ENCODE results near the gene NDUFV2.

NDUFV2 gene

DNA sequence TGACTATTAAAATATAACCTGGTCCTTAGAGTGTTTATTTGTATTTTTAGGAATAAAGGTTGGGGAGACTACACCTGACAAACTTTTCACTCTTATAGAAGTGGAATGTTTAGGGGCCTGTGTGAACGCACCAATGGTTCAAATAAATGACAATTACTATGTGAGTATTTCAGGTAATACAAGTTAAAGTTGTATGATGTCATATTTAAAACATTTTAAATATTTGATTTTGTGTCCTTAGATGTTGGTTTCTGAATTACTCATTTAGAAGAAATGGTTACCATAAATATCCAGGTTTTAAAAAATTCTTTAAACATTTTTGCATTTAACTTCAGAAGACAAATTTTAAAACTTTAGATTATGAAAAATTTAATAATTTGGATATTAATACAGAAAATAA is 22.3 kb downstream of the NDUFV2 start:
- no peak for TF ChIP-seq POLR2AphosphoS5 (IDR thresholded peaks at IDR 0.05; ENCODE audit: low read depth, low read length)
- TF ChIP-seq, protein P1, sequence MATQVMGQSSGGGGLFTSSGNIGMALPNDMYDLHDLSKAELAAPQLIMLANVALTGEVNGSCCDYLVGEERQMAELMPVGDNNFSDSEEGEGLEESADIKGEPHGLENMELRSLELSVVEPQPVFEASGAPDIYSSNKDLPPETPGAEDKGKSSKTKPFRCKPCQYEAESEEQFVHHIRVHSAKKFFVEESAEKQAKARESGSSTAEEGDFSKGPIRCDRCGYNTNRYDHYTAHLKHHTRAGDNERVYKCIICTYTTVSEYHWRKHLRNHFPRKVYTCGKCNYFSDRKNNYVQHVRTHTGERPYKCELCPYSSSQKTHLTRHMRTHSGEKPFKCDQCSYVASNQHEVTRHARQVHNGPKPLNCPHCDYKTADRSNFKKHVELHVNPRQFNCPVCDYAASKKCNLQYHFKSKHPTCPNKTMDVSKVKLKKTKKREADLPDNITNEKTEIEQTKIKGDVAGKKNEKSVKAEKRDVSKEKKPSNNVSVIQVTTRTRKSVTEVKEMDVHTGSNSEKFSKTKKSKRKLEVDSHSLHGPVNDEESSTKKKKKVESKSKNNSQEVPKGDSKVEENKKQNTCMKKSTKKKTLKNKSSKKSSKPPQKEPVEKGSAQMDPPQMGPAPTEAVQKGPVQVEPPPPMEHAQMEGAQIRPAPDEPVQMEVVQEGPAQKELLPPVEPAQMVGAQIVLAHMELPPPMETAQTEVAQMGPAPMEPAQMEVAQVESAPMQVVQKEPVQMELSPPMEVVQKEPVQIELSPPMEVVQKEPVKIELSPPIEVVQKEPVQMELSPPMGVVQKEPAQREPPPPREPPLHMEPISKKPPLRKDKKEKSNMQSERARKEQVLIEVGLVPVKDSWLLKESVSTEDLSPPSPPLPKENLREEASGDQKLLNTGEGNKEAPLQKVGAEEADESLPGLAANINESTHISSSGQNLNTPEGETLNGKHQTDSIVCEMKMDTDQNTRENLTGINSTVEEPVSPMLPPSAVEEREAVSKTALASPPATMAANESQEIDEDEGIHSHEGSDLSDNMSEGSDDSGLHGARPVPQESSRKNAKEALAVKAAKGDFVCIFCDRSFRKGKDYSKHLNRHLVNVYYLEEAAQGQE (IDR thresholded peaks at IDR 0.05; ENCODE audit: insufficient read depth in 1 of 2, low read depth in 2 of 2, low read length in 2 of 2): no peak
- no peak for TF ChIP-seq FOXP2 (optimal IDR thresholded peaks at IDR 0.05; ENCODE audit: borderline replicate concordance, extremely low read depth, extremely low read length, insufficient read depth)
- no peak for TF ChIP-seq SIN3A (IDR thresholded peaks at IDR 0.05; ENCODE audit: borderline replicate concordance, insufficient read depth, low read length)

DNA sequence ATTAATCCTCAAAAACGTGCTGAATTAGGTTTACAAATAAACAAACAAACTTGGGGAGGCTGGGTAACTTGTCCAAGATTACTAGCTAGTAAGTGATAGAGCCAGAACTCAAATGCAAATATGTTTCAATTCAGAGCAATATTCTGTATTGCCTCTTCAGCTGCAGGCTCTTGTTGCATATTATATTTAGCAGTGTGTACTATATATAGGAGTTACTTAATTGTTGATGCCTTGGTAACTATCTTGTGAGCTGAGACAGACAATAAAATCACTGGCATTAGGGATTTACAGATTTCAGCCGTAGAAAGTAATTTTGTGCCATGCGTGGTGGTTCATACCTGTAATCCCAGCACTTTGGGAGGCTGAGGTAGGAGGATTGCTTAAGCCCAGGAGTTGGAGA is 23.8 kb downstream of the NDUFV2 start:
- TF ChIP-seq SIN3A (IDR thresholded peaks at IDR 0.05; ENCODE audit: borderline replicate concordance, insufficient read depth, low read length): no peak
- TF ChIP-seq TAF1 (IDR thresholded peaks at IDR 0.05; ENCODE audit: borderline replicate concordance, insufficient read depth, low read length): no peak
- TF ChIP-seq, protein P1 (IDR thresholded peaks at IDR 0.05; ENCODE audit: insufficient read depth in 1 of 2, low read depth in 2 of 2, low read length in 2 of 2): no peak
- no peak for TF ChIP-seq FOXP2 (optimal IDR thresholded peaks at IDR 0.05; ENCODE audit: borderline replicate concordance, extremely low read depth, extremely low read length, insufficient read depth)
- no peak for TF ChIP-seq POLR2AphosphoS5 (IDR thresholded peaks at IDR 0.05; ENCODE audit: low read depth, low read length)

DNA sequence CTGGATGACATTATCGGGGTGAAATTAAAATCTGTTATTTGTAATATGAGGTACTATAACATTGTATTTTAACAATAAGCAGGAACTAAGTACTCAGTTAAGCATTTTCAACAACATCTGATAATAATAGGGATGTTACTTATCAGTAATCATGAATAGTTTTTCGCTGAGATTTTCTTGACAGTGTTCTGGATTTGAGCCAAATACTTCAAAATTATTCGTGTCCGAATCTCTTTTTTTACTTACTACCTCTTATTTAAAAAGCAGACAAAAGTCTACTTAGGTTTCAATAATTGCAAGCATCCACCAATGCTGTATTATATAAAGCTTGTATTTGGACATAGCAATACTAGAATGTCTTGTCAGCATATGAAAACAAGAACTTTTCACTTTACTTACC is 27.7 kb downstream of the NDUFV2 start:
- TF ChIP-seq, protein P1 (IDR thresholded peaks at IDR 0.05; ENCODE audit: insufficient read depth in 1 of 2, low read depth in 2 of 2, low read length in 2 of 2): no peak
- TF ChIP-seq POLR2AphosphoS5 (IDR thresholded peaks at IDR 0.05; ENCODE audit: low read depth, low read length): no peak
- TF ChIP-seq TAF1 (IDR thresholded peaks at IDR 0.05; ENCODE audit: borderline replicate concordance, insufficient read depth, low read length): no peak
- no peak for TF ChIP-seq SIN3A (IDR thresholded peaks at IDR 0.05; ENCODE audit: borderline replicate concordance, insufficient read depth, low read length)
- TF ChIP-seq FOXP2 (optimal IDR thresholded peaks at IDR 0.05; ENCODE audit: borderline replicate concordance, extremely low read depth, extremely low read length, insufficient read depth): no peak

DNA sequence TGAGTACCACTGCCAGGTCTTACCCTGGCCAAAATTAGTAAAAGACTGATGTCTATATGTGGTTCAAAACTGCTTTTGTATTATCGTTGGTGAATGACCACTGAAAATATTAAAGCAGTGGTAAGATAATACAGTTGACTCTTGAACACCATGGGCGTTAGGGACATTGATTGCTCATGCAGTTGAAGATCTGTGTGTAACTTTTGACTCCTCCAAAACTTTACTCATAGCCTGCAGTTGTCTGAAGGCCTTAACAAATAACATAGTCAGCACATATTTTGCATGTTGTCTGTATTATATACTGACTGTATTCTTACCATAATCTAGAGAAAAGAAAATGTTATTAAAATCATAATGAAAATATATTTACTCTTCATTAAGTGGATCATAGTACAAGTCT is 28.3 kb downstream of the NDUFV2 start:
- no peak for TF ChIP-seq TAF1 (IDR thresholded peaks at IDR 0.05; ENCODE audit: borderline replicate concordance, insufficient read depth, low read length)
- TF ChIP-seq FOXP2 (optimal IDR thresholded peaks at IDR 0.05; ENCODE audit: borderline replicate concordance, extremely low read depth, extremely low read length, insufficient read depth): no peak
- no peak for TF ChIP-seq POLR2AphosphoS5 (IDR thresholded peaks at IDR 0.05; ENCODE audit: low read depth, low read length)
- TF ChIP-seq, protein P1 (IDR thresholded peaks at IDR 0.05; ENCODE audit: insufficient read depth in 1 of 2, low read depth in 2 of 2, low read length in 2 of 2): no peak
- TF ChIP-seq SIN3A (IDR thresholded peaks at IDR 0.05; ENCODE audit: borderline replicate concordance, insufficient read depth, low read length): no peak

DNA sequence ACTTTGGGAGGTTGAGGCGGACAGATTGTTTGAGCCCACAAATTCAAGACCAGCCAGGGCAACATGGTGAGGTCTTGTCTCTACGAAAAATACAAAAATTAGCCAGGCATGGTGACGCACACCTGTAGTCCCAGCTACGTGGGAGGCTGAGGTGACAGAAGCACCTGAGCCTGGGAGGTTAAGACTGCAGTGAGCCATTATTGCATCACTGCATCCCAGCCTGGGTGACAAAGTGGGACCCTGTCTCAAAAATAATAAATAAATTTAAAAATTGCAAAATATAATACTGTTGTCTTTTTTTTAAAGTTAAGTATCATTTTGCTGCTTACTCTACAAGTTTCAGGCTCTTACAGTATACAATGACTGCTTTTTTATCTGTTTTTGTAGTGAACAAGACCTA is 30.1 kb downstream of the NDUFV2 start:
- TF ChIP-seq POLR2AphosphoS5 (IDR thresholded peaks at IDR 0.05; ENCODE audit: low read depth, low read length): no peak
- TF ChIP-seq, protein P1 (IDR thresholded peaks at IDR 0.05; ENCODE audit: insufficient read depth in 1 of 2, low read depth in 2 of 2, low read length in 2 of 2): no peak
- TF ChIP-seq FOXP2 (optimal IDR thresholded peaks at IDR 0.05; ENCODE audit: borderline replicate concordance, extremely low read depth, extremely low read length, insufficient read depth): no peak
- TF ChIP-seq TAF1 (IDR thresholded peaks at IDR 0.05; ENCODE audit: borderline replicate concordance, insufficient read depth, low read length): no peak
- TF ChIP-seq SIN3A (IDR thresholded peaks at IDR 0.05; ENCODE audit: borderline replicate concordance, insufficient read depth, low read length): no peak
